Measurements from ENCODE around the gene IL13RA2. TPM values are rescaled to one million over a fixed set of nuclear protein-coding genes. Genes with fewer than 3 reads are reported as not detected.

Gene IL13RA2
- polyA plus RNA-seq (2013) = 0.04 TPM in 1 of 2 replicates, not detected in the other

GRCh38 chrX:115017455-115017854 lies at the start of gene IL13RA2:
TSS of gene IL13RA2 (minus strand) at chrX:115017616. CDS start at chrX:115017269, 347 bp downstream.
- H3K9me3 ChIP-seq (ENCODE audit: insufficient read depth, low read depth, low read length) = no peaks in the 10 kb centered on the region
- no peaks in the 10 kb centered on the region for H3K79me1 ChIP-seq (ENCODE audit: low read length)
- H4K12ac ChIP-seq (ENCODE audit: low read depth, low read length) = no peak within 1 kb of the TSS
- H4K91ac ChIP-seq (ENCODE audit: low read depth, low read length) = no peak within 1 kb of the TSS
- no peak within 1 kb of the TSS for H2BK5ac ChIP-seq (ENCODE audit: low read depth, low read length, poor library complexity)
- H3K14ac ChIP-seq (ENCODE audit: low read length) = no peak within 1 kb of the TSS
- H3K36me3 ChIP-seq (ENCODE audit: control insufficient read depth in 1 of 2, insufficient read depth in 2 of 2, low read length in 2 of 2) = no peaks in the 10 kb centered on the region
- no CpG with 5 or more reads among the region's 11 CpGs for WGBS (ENCODE audit: extremely low coverage, insufficient coverage, insufficient read length)
- no peaks in the 10 kb centered on the region for H3K79me2 ChIP-seq (ENCODE audit: control insufficient read depth, insufficient read depth, low read length, poor library complexity)
- no peak within 1 kb of the TSS for H3K27ac ChIP-seq (ENCODE audit: low read depth, low read length)
- no peak within 1 kb of the TSS for H3K4ac ChIP-seq (ENCODE audit: low read depth, low read length)
- no peak within 1 kb of the TSS for H3K9ac ChIP-seq (ENCODE audit: low read length)
- DNase-seq = peak in 1 of 2 donors; percentile 58
- no peak within 1 kb of the TSS for H2BK12ac ChIP-seq (ENCODE audit: low read length)
- H2AFZ ChIP-seq (ENCODE audit: insufficient read depth, low read length, poor library complexity) = no peak within 1 kb of the TSS
- no peak within 1 kb of the TSS for H4K8ac ChIP-seq (ENCODE audit: low read depth, low read length)
- no peak within 1 kb of the TSS for H3K4me3 ChIP-seq (ENCODE audit: low read depth, low read length)
- H3K23ac ChIP-seq (ENCODE audit: low read length) = no peak within 1 kb of the TSS
- H2BK120ac ChIP-seq (ENCODE audit: insufficient read depth, low read length, poor library complexity) = no peak within 1 kb of the TSS
- H3K27me3 ChIP-seq (ENCODE audit: insufficient read depth, low read length) = no peaks in the 10 kb centered on the region
- no peak within 1 kb of the TSS for H3K4me2 ChIP-seq (ENCODE audit: low read length)
- H3K4me1 ChIP-seq (ENCODE audit: control insufficient read depth in 1 of 2, insufficient read depth in 2 of 2, low read length in 2 of 2) = no peaks in the 10 kb centered on the region
- H3K18ac ChIP-seq (ENCODE audit: low read length) = no peak within 1 kb of the TSS
- no peak within 1 kb of the TSS for H2AK5ac ChIP-seq (ENCODE audit: low read length)

- Histone ChIP-seq H2BK12ac (ENCODE audit: low read length) (no peak overlapping the region), H3K9me3 (ENCODE audit: insufficient read depth, low read depth, low read length) (no peaks in the 10 kb centered on the region), H3K4me3 (ENCODE audit: low read depth, low read length) (no peak overlapping the region), H2BK5ac (ENCODE audit: low read depth, low read length, poor library complexity) (no peak overlapping the region), H4K8ac (ENCODE audit: low read depth, low read length) (no peak overlapping the region), H4K91ac (ENCODE audit: low read depth, low read length) (no peak overlapping the region), H2AK5ac (ENCODE audit: low read length) (no peak overlapping the region), H3K36me3 (ENCODE audit: control insufficient read depth in 1 of 2, insufficient read depth in 2 of 2, low read length in 2 of 2) (no peaks in the 10 kb centered on the region), H2AFZ (ENCODE audit: insufficient read depth, low read length, poor library complexity) (no peak overlapping the region), H2BK120ac (ENCODE audit: insufficient read depth, low read length, poor library complexity) (no peak overlapping the region), H3K4me1 (ENCODE audit: control insufficient read depth in 1 of 2, insufficient read depth in 2 of 2, low read length in 2 of 2) (no peaks in the 10 kb centered on the region), H4K12ac (ENCODE audit: low read depth, low read length) (no peak overlapping the region), H3K79me2 (ENCODE audit: control insufficient read depth, insufficient read depth, low read length, poor library complexity) (no peaks in the 10 kb centered on the region), H3K18ac (ENCODE audit: low read length) (no peak overlapping the region), H3K14ac (ENCODE audit: low read length) (no peak overlapping the region), H3K27ac (ENCODE audit: low read depth, low read length) (no peak overlapping the region), H3K23ac (ENCODE audit: low read length) (no peak overlapping the region), H3K4ac (ENCODE audit: low read depth, low read length) (no peak overlapping the region), H3K79me1 (ENCODE audit: low read length) (no peaks in the 10 kb centered on the region), H3K4me2 (ENCODE audit: low read length) (no peak overlapping the region), H3K27me3 (ENCODE audit: insufficient read depth, low read length) (no peaks in the 10 kb centered on the region), H3K9ac (ENCODE audit: low read length) (no peak overlapping the region)
- no peak for DNase-seq
These were observed 47.9 kb upstream of the IL13RA2 start for GRCh38 chrX:115065304-115065703.

- no peak overlapping the region for H2BK12ac ChIP-seq (ENCODE audit: low read length)
- no peak overlapping the region for H3K23ac ChIP-seq (ENCODE audit: low read length)
- no peaks in the 10 kb centered on the region for H3K79me1 ChIP-seq (ENCODE audit: low read length)
- H3K9me3 ChIP-seq (ENCODE audit: insufficient read depth, low read depth, low read length) = no peaks in the 10 kb centered on the region
- H3K4me3 ChIP-seq (ENCODE audit: low read depth, low read length) = no peak overlapping the region
- no peak for DNase-seq
- no peak overlapping the region for H2AFZ ChIP-seq (ENCODE audit: insufficient read depth, low read length, poor library complexity)
- no peaks in the 10 kb centered on the region for H3K36me3 ChIP-seq (ENCODE audit: control insufficient read depth in 1 of 2, insufficient read depth in 2 of 2, low read length in 2 of 2)
- H3K27ac ChIP-seq (ENCODE audit: low read depth, low read length) = no peak overlapping the region
- H2AK5ac ChIP-seq (ENCODE audit: low read length) = no peak overlapping the region
- H3K79me2 ChIP-seq (ENCODE audit: control insufficient read depth, insufficient read depth, low read length, poor library complexity) = no peaks in the 10 kb centered on the region
- no peak overlapping the region for H4K91ac ChIP-seq (ENCODE audit: low read depth, low read length)
- WGBS (ENCODE audit: extremely low coverage, insufficient coverage, insufficient read length) = no CpG with 5 or more reads among the region's 2 CpGs
- no peak overlapping the region for H4K12ac ChIP-seq (ENCODE audit: low read depth, low read length)
- H3K18ac ChIP-seq (ENCODE audit: low read length) = no peak overlapping the region
- no peaks in the 10 kb centered on the region for H3K27me3 ChIP-seq (ENCODE audit: insufficient read depth, low read length)
- H2BK5ac ChIP-seq (ENCODE audit: low read depth, low read length, poor library complexity) = no peak overlapping the region
- no peak overlapping the region for H4K8ac ChIP-seq (ENCODE audit: low read depth, low read length)
- H3K9ac ChIP-seq (ENCODE audit: low read length) = no peak overlapping the region
- no peak overlapping the region for H3K4me2 ChIP-seq (ENCODE audit: low read length)
- H3K14ac ChIP-seq (ENCODE audit: low read length) = no peak overlapping the region
- no peak overlapping the region for H3K4ac ChIP-seq (ENCODE audit: low read depth, low read length)
- H3K4me1 ChIP-seq (ENCODE audit: control insufficient read depth in 1 of 2, insufficient read depth in 2 of 2, low read length in 2 of 2) = no peaks in the 10 kb centered on the region
- H2BK120ac ChIP-seq (ENCODE audit: insufficient read depth, low read length, poor library complexity) = no peak overlapping the region
These were observed 42.6 kb upstream of the IL13RA2 start for GRCh38 chrX:115060013-115060412.

DNA sequence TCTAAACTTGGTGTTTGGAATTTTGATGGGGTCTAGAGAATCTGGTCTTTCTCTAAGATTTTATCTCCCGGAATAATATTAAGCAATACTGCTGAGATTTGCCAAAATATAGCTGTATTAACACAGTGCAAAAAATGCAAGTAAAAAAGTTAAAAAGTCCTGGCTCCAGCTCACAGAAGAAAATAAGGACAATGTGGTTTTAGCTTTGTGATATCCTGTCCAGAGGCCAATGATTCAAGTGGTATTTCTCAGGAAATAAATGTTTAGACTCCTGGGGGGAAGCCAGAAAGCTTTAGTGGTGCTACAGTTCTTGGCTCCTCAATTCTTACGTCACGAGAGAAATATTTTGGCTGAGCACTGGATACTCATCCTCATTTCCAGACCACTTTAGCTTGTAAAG lies 40.9 kb upstream of the IL13RA2 start:
- no peak overlapping the region for H3K18ac ChIP-seq (ENCODE audit: low read length)
- WGBS (ENCODE audit: extremely low coverage, insufficient coverage, insufficient read length) = no CpG with 5 or more reads among the region's 3 CpGs

More for the DNA sequence above, 40.9 kb upstream of the IL13RA2 start:
- Histone ChIP-seq H3K36me3 (ENCODE audit: control insufficient read depth in 1 of 2, insufficient read depth in 2 of 2, low read length in 2 of 2) (no peaks in the 10 kb centered on the region), H4K91ac (ENCODE audit: low read depth, low read length) (no peak overlapping the region), H3K27me3 (ENCODE audit: insufficient read depth, low read length) (no peaks in the 10 kb centered on the region), H3K9ac (ENCODE audit: low read length) (no peak overlapping the region), H3K79me2 (ENCODE audit: control insufficient read depth, insufficient read depth, low read length, poor library complexity) (no peaks in the 10 kb centered on the region), H3K4me3 (ENCODE audit: low read depth, low read length) (no peak overlapping the region), H3K4me2 (ENCODE audit: low read length) (no peak overlapping the region), H3K23ac (ENCODE audit: low read length) (no peak overlapping the region), H2BK12ac (ENCODE audit: low read length) (no peak overlapping the region), H3K14ac (ENCODE audit: low read length) (no peak overlapping the region), H4K12ac (ENCODE audit: low read depth, low read length) (no peak overlapping the region), H2BK5ac (ENCODE audit: low read depth, low read length, poor library complexity) (no peak overlapping the region), H2AK5ac (ENCODE audit: low read length) (no peak overlapping the region), H3K4ac (ENCODE audit: low read depth, low read length) (no peak overlapping the region), H4K8ac (ENCODE audit: low read depth, low read length) (no peak overlapping the region), H3K79me1 (ENCODE audit: low read length) (no peaks in the 10 kb centered on the region), H2BK120ac (ENCODE audit: insufficient read depth, low read length, poor library complexity) (no peak overlapping the region), H3K9me3 (ENCODE audit: insufficient read depth, low read depth, low read length) (no peaks in the 10 kb centered on the region), H3K4me1 (ENCODE audit: control insufficient read depth in 1 of 2, insufficient read depth in 2 of 2, low read length in 2 of 2) (no peaks in the 10 kb centered on the region), H3K27ac (ENCODE audit: low read depth, low read length) (no peak overlapping the region), H2AFZ (ENCODE audit: insufficient read depth, low read length, poor library complexity) (no peak overlapping the region)
- DNase-seq = no peak

Data from trophoblast cell (in vitro differentiated cells and primary cell).